Endodermal cell (in vitro differentiated cells): ENCODE data around the gene RASSF8. TPM values are rescaled to one million over a fixed set of nuclear protein-coding genes. Genes with fewer than 3 reads are reported as not detected.

Experiments
- DNase-seq: peaks from one replicate; pipeline ENCODE4 v3.0.0-alpha.2; 2017
- H3K27ac ChIP-seq: 2 replicates; pipeline ENCODE4 v1.5.1; 2013; ENCODE audit warnings: mild to moderate bottlenecking, low read depth, low read length, moderate library complexity
- H3K27me3 ChIP-seq: 2 replicates; pipeline ENCODE4 v1.6.1; 2013; ENCODE audit warnings: mild to moderate bottlenecking, low read length, moderate library complexity; ENCODE audit not compliant: insufficient read depth, control insufficient read depth, poor library complexity, severe bottlenecking
- H3K36me3 ChIP-seq: 2 replicates; pipeline ENCODE4 v1.7.0; 2013; ENCODE audit warnings: mild to moderate bottlenecking, low read length, moderate library complexity; ENCODE audit not compliant: control insufficient read depth, insufficient read depth
- H3K4me1 ChIP-seq: one replicate; pipeline ENCODE4 v1.7.0; 2013; ENCODE audit warnings: low read length; ENCODE audit not compliant: control insufficient read depth, insufficient read depth
- H3K4me3 ChIP-seq: 2 replicates; pipeline ENCODE4 v1.5.1; 2013; ENCODE audit warnings: mild to moderate bottlenecking, low read length, moderate library complexity
- H3K9ac ChIP-seq: 2 replicates; pipeline ENCODE4 v1.6.1; 2013; ENCODE audit warnings: mild to moderate bottlenecking, low read length, moderate library complexity; ENCODE audit not compliant: poor library complexity, severe bottlenecking; ENCODE audit errors: extremely low read depth
- H3K9me3 ChIP-seq: 2 replicates; pipeline ENCODE4 v1.6.1; 2013; ENCODE audit warnings: mild to moderate bottlenecking, low read length, moderate library complexity; ENCODE audit not compliant: control insufficient read depth
- H3K27ac Mint-ChIP-seq: 2 replicates; pipeline ENCODE4 v1.8.0; 2020; ENCODE audit warnings: mixed read lengths
- H3K27me3 Mint-ChIP-seq: 2 replicates; pipeline ENCODE4 v1.8.0; 2021; ENCODE audit warnings: mild to moderate bottlenecking, mixed read lengths; ENCODE audit not compliant: insufficient read depth
- H3K36me3 Mint-ChIP-seq: 2 replicates; pipeline ENCODE4 v1.8.0; 2020; ENCODE audit warnings: low read depth, mixed read lengths
- H3K4me1 Mint-ChIP-seq: 2 replicates; pipeline ENCODE4 v1.8.0; 2020; ENCODE audit warnings: mixed read lengths
- H3K4me3 Mint-ChIP-seq: 2 replicates; pipeline ENCODE4 v1.8.0; 2020; ENCODE audit warnings: mild to moderate bottlenecking, moderate library complexity, mixed read lengths
- H3K9me3 Mint-ChIP-seq: 2 replicates; pipeline ENCODE4 v1.8.0; 2020; ENCODE audit warnings: mild to moderate bottlenecking, mixed read lengths
- CTCF ChIP-seq: fragments of 200-600 bp; sonication (generic); conservative IDR thresholded peaks from 2 replicates; pipeline ENCODE4 v1.5.0; 2021; ENCODE audit warnings: antibody characterized with exemption, mild to moderate bottlenecking
- WGBS, 2 experiments: methylation state at CpG; one replicate each; pipeline versions ENCODE4 v1.1.5 to v1.1.7; 2013; ENCODE audit warnings: missing lambda C conversion rate in 2 of 2, mixed read lengths in 1 of 2; ENCODE audit not compliant: insufficient coverage in 1 of 2, insufficient read length in 1 of 2; 5-methylcytosine and 5-hydroxymethylcytosine counted together
- total RNA-seq, 2 donors: library from RNA; stranded (reverse); fragmentation: NEBNext Ultra II Directional in 1 of 2; extraction: Animal tissue kit (Norgen Biotek cat#: 25700) in 1 of 2; gene quantifications; 2 replicates in 1 of 2; 3 replicates in 1 of 2; pipeline ENCODE4 v1.2.1, GENCODE V29; 2021

The RASSF8 gene
- total RNA-seq, 2 donors from 2014 or later, result 87.0 to 183 TPM

GRCh38 chr12:26106347-26106746 lies 147.9 kb downstream of the RASSF8 start:
- no peak overlapping the region for H3K27ac ChIP-seq
- H3K4me1 Mint-ChIP-seq, result peaks cover 29% of the 10 kb centered on the region

GRCh38 chr12:26108915-26109314 lies 150.4 kb downstream of the RASSF8 start:
- Mint-ChIP-seq H3K27me3 (peaks cover 5% of the 10 kb centered on the region), H3K9me3 (no peaks in the 10 kb centered on the region), H3K4me1 (peaks cover 41% of the 10 kb centered on the region), H3K4me3 (no peak overlapping the region), H3K27ac (no peak overlapping the region), H3K36me3 (no peaks in the 10 kb centered on the region)
- Histone ChIP-seq H3K4me1 (peaks cover 5% of the 10 kb centered on the region), H3K27me3 (no peaks in the 10 kb centered on the region), H3K36me3 (no peaks in the 10 kb centered on the region), H3K9me3 (no peaks in the 10 kb centered on the region), H3K9ac (no peak overlapping the region), H3K27ac (no peak overlapping the region), H3K4me3 (no peak overlapping the region)
- TF ChIP-seq CTCF, result no peak
- peak; percentile 47 for DNase-seq
- 87% methylated on average over 2 of the region's 2 CpGs; no CpG with 5 or more reads in 1 of the 2 experiments for WGBS, 2 experiments

More at GRCh38 chr12:26106347-26106746, 147.9 kb downstream of the RASSF8 start:
- Histone ChIP-seq H3K9me3 (no peaks in the 10 kb centered on the region), H3K27me3 (no peaks in the 10 kb centered on the region), H3K9ac (no peak overlapping the region), H3K36me3 (no peaks in the 10 kb centered on the region), H3K4me3 (no peak overlapping the region), H3K4me1 (peaks cover 10% of the 10 kb centered on the region)
- Mint-ChIP-seq H3K36me3 (no peaks in the 10 kb centered on the region), H3K4me3 (no peak overlapping the region), H3K27ac (no peak overlapping the region), H3K27me3 (peaks cover 3% of the 10 kb centered on the region), H3K9me3 (no peaks in the 10 kb centered on the region)
- no peak for TF ChIP-seq CTCF
- WGBS, 2 experiments, result 54 to 72% methylated on average over 4 of the region's 4 CpGs
- DNase-seq, result peak; percentile 37

- Mint-ChIP-seq H3K27ac (no peak overlapping the region), H3K27me3 (peaks cover 5% of the 10 kb centered on the region), H3K4me1 (peaks cover 41% of the 10 kb centered on the region), H3K36me3 (no peaks in the 10 kb centered on the region), H3K9me3 (no peaks in the 10 kb centered on the region), H3K4me3 (no peak overlapping the region)
- no peaks in the 10 kb centered on the region for H3K9me3 ChIP-seq
- 71 to 77% methylated on average over 7 to 10 of the region's 10 CpGs for WGBS, 2 experiments
- no peak for TF ChIP-seq CTCF
- no peak overlapping the region for H3K27ac ChIP-seq
- H3K4me1 ChIP-seq, result peaks cover 5% of the 10 kb centered on the region
- H3K9ac ChIP-seq, result no peak overlapping the region
- H3K36me3 ChIP-seq, result no peaks in the 10 kb centered on the region
- peak; percentile 70 for DNase-seq
- H3K27me3 ChIP-seq, result no peaks in the 10 kb centered on the region
- no peak overlapping the region for H3K4me3 ChIP-seq
Measured at GRCh38 chr12:26109343-26109881, 150.9 kb downstream of the RASSF8 start.
